Right lobe of liver (tissue), 6 donors: Measurements from ENCODE around the gene RAET1G. TPM values are rescaled to one million over a fixed set of nuclear protein-coding genes. Genes with fewer than 3 reads are reported as not detected.

Experiments used
- ATAC-seq, 4 donors: fragments of 200-7000 bp; cut with Tn5 transposase; one replicate each; pipeline ENCODE4 v1.9.1; 2020; ENCODE audit warnings: mild to moderate bottlenecking in 4 of 4, moderate library complexity in 4 of 4
- DNase-seq, 3 donors: peaks; one replicate each; pipeline ENCODE4 v3.0.0-alpha.2; 2020
- H3K27ac ChIP-seq, 3 donors: fragments of 200-600 bp; one replicate each; pipeline ENCODE4 v1.8.0; 2022
- H3K27me3 ChIP-seq, 2 donors: fragments of 200-600 bp; one replicate each; pipeline ENCODE4 v1.8.0; 2022
- H3K36me3 ChIP-seq, 4 donors: fragments of 200-600 bp; sonication (generic) in 1 of 4; one replicate each; pipeline versions ENCODE4 v1.5.1 to v1.8.0; 2017 to 2022; ENCODE audit warnings: control low read depth in 1 of 4
- H3K4me1 ChIP-seq, 4 donors: fragments of 200-600 bp; sonication (generic) in 1 of 4; one replicate each; pipeline versions ENCODE4 v1.5.1 to v1.8.0; 2017 to 2022; ENCODE audit warnings: control low read depth in 1 of 4
- H3K4me3 ChIP-seq, 3 donors: fragments of 200-600 bp; one replicate each; pipeline ENCODE4 v1.8.0; 2022
- H3K9me3 ChIP-seq, 4 donors: fragments of 200-600 bp; sonication (generic) in 1 of 4; one replicate each; pipeline versions ENCODE4 v1.5.1 to v1.8.0; 2017 to 2022; ENCODE audit warnings: control low read depth in 1 of 4
- CTCF ChIP-seq, 4 donors: fragments of 200-600 bp in 3 of 4; fragments of 450-650 bp in 1 of 4; IDR thresholded peaks; one replicate each; pipeline versions ENCODE4 v1.5.1 to v1.8.0; 2016 to 2022; ENCODE audit warnings: antibody characterized with exemption in 4 of 4, mild to moderate bottlenecking in 2 of 4
- POLR2A ChIP-seq: fragments of 450-650 bp; IDR thresholded peaks from one replicate; pipeline ENCODE4 v1.6.1; 2017; ENCODE audit warnings: antibody characterized with exemption, mild to moderate bottlenecking
- WGBS: methylation state at CpG from one replicate; pipeline ENCODE4 v1.1.6; 2018; ENCODE audit warnings: low coverage, low lambda C conversion rate; ENCODE audit not compliant: insufficient coverage; ENCODE audit errors: missing lambda C conversion rate; 5-methylcytosine and 5-hydroxymethylcytosine counted together
- intact Hi-C, 2 donors: fragments of 100-400 bp; cut with DNase I; formaldehyde crosslinking; loops; one replicate each; pipeline versions ENCODE4 v1.11.2 to v1.14.1; 2022
- total RNA-seq, 6 experiments: library from RNA; depleted of rRNA in 2 of 6; stranded (reverse); fragments of >200 nt in 2 of 6; fragmentation: NEBNext Ultra II Directional in 3 of 6; extraction: Animal tissue kit (Norgen Biotek cat#: 25700) in 3 of 6; gene quantifications; one replicate each; pipeline versions ENCODE4 v1.1.0 to v1.2.4, GENCODE V29; 2016 to 2023
- donor health status: DM: no; HTN: yes; CAD: no.
- donor health status: DM: no; HTN: no; CAD: no.
- donor health status: DM: no; HTN: no; CAD: no.
- donor health status: DM: no; HTN: yes; CAD: no.
- donor health status: DM: no; HTN: yes; CAD: no.

RAET1G gene
- total RNA-seq, 6 experiments from 2014 or later, result not detected

GRCh38 chr6:149935246-149935645 lies 12.3 kb upstream of the RAET1G start:
- Histone ChIP-seq H3K4me1 (peaks cover 0 to 10% (median 4%) of the 10 kb centered on the region in 4 donors), H3K9me3 (no peaks in the 10 kb centered on the region), H3K27me3 (peaks cover 2 to 34% of the 10 kb centered on the region in 2 donors), H3K36me3 (no peaks in the 10 kb centered on the region), H3K4me3 (no peak overlapping the region), H3K27ac (no peak overlapping the region)
- intact Hi-C loops, result no loop called here
- DNase-seq, result no peak
- no peak for ATAC-seq
- 44% methylated on average over 3 of the region's 4 CpGs for WGBS
- TF ChIP-seq CTCF (IDR thresholded peaks at IDR 0.05) (no peak), POLR2A (no peak)

- Histone ChIP-seq H3K9me3 (no peaks in the 10 kb centered on the region), H3K27ac (no peak overlapping the region), H3K4me3 (no peak overlapping the region), H3K4me1 (peaks cover 0 to 10% (median 4%) of the 10 kb centered on the region in 4 donors), H3K27me3 (peaks cover 2 to 28% of the 10 kb centered on the region in 2 donors), H3K36me3 (no peaks in the 10 kb centered on the region)
- peak; percentile 84 to 88 (median 84) for ATAC-seq
- 15% methylated on average over 8 of the region's 11 CpGs for WGBS
- intact Hi-C loops, result loop anchor here (5.0 kb wide), 1 partner anchor 83 kb away; no protein-coding TSS in a partner anchor
- DNase-seq, result peak in 1 of 3 donors; percentile 63
- no peak for TF ChIP-seq POLR2A
- TF ChIP-seq CTCF (IDR thresholded peaks at IDR 0.05), result peak; percentile 81 to 93 (median 84)
Observed at GRCh38 chr6:149934249-149935156, 11.6 kb upstream of the RAET1G start.

GRCh38 chr6:149933461-149933860 lies 10.5 kb upstream of the RAET1G start:
- H3K4me3 ChIP-seq, result no peak overlapping the region
- DNase-seq (no peak), ATAC-seq (no peak)
- H3K4me1 ChIP-seq, result peaks cover 0 to 4% (median 1%) of the 10 kb centered on the region in 4 donors
- no peaks in the 10 kb centered on the region for H3K9me3 ChIP-seq
- TF ChIP-seq CTCF (IDR thresholded peaks at IDR 0.05) (no peak), POLR2A (no peak)
- H3K27me3 ChIP-seq, result peaks cover 2 to 22% of the 10 kb centered on the region in 2 donors
- H3K27ac ChIP-seq, result no peak overlapping the region
- 24% methylated on average over 3 of the region's 3 CpGs for WGBS
- intact Hi-C loops, result loop anchor here (5.0 kb wide), 1 partner anchor 84 kb away; no protein-coding TSS in a partner anchor
- no peaks in the 10 kb centered on the region for H3K36me3 ChIP-seq

GRCh38 chr6:149933036-149933435 lies 10.1 kb upstream of the RAET1G start:
- Histone ChIP-seq H3K4me3 (no peak overlapping the region), H3K27me3 (peaks cover 2 to 22% of the 10 kb centered on the region in 2 donors), H3K9me3 (no peaks in the 10 kb centered on the region), H3K36me3 (no peaks in the 10 kb centered on the region), H3K27ac (no peak overlapping the region), H3K4me1 (no peaks in the 10 kb centered on the region)
- TF ChIP-seq POLR2A, result no peak
- no peak for TF ChIP-seq CTCF (IDR thresholded peaks at IDR 0.05)
- DNase-seq (no peak), ATAC-seq (no peak)
- 55% methylated on average over 5 of the region's 5 CpGs for WGBS
- intact Hi-C loops, result loop anchor here (5.0 kb wide), 1 partner anchor 84 kb away; no protein-coding TSS in a partner anchor
